Glomerular visceral epithelial cell (primary cell): ENCODE data around the gene ARID3A.

Source experiments
- DNase-seq: peaks from one replicate; pipeline ENCODE4 v3.0.0-alpha.2; 2016; ENCODE audit errors: extremely low spot score

ARID3A gene

GRCh38 chr19:988081-988480 is 62.2 kb downstream of the ARID3A start:
- DNase-seq, result no peak

DNA sequence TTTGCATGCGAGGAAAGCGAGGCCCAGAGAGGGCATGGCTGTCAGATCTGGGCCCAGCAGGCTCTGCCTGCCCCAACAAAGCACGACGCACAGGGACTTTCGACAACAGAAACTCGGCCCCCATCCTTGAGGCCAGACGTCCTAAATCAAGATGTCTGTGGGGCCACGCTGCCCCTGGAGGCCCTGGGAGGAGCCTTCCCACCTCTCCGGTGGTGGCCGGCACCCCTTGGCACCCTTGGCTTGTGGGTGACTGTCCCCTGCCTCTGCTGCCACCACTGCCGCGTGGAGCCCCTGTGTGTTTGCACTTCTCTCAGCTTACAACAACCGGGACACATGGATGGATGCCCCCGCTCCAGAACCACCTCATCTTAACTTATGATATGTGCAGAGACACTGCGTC is 62.7 kb downstream of the ARID3A start:
- no peak for DNase-seq

- no peak for DNase-seq
These were observed 63.7 kb downstream of the ARID3A start for GRCh38 chr19:989381-990081.

DNA sequence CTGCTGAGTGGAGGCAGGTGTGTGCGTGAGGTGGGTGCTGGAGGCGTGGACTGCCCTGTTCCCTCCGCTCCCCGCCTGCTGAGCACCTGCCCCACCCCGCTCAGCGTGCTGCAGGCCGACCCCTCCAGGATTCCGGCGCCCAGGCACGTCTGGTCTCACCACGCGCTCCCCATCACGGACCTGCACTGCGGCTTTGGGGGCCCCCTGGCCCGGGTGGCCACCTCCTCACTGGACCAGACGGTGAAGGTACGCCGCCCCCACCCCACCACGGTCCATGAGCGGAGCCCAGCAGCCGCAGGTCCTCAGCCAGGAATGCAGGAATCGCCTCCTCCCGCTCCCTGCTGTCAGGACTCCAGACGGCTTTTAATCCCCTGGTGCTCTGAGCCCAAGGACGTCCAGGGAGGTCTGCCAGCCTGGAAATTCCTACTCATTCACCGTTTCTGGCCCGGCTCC is 64.3 kb downstream of the ARID3A start:
- DNase-seq, result no peak

GRCh38 chr19:990746-991145 is 64.9 kb downstream of the ARID3A start:
- DNase-seq, result no peak

DNA sequence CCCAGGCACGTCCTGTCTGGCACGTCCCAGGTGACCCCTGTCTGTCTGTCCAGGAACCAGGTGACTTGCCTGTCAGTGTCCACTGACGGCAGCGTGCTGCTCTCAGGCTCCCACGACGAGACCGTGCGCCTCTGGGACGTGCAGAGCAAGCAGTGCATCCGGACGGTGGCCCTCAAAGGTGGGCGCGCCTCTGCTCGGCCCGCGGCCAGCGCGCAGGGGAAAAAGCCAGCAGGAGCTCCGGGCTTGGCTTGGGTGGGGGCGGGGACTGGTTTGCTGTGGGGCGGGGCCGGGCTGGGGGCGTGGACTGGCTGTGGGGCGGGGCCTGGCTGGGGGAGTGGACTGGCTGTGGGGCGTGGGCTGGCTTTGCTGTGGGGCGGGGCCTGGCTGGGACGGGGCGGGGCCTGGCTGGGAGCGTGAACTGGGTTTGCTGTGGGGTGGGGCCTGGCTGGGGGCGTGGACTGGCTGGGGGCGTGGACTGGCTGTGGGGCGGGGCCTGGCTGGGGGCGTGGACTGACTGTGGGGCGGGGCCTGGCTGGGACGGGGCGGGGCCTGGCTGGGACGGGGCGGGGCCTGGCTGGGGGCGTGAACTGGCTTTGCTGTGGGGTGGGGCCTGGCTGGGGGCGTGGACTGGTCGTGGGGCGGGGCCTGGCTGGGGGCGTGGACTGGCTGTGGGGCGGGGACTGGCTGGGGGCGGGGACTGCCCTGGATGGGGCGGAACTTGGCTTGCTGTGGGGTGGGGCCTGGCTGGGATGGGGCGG is 65.5 kb downstream of the ARID3A start:
- peak; percentile 51 for DNase-seq

DNA sequence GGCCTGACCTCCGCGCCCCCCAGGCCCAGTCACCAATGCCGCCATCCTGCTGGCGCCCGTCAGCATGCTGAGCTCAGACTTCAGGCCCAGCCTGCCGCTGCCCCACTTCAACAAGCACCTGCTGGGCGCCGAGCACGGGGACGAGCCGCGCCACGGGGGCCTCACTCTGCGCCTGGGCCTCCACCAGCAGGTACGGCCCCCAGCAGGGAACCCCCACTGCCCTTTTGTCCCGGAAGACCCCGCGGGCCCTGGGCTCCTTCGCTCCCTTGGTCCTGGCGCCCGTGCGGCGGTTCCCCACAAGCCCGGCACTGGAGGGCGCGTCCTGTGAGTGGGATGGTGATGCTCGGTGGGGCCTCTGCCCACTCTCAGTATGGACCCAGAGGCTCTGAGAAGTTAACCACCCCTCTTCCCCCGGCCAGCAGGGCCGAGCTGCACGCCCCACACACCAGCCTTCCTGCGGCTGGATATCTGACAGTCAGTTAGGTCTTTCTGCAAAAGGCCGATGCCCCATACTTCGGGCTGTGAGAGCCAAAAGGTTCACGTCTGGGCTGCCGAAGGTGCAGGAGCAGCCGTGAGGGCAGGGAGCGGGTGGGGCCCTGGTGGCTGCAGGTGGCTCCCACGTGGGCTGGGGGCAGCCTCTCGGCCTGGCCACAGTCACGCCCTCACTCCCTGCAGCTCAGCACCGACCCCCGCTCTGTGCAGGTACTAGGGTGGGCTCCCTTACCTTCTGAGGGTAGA is 66.3 kb downstream of the ARID3A start:
- no peak for DNase-seq

DNA sequence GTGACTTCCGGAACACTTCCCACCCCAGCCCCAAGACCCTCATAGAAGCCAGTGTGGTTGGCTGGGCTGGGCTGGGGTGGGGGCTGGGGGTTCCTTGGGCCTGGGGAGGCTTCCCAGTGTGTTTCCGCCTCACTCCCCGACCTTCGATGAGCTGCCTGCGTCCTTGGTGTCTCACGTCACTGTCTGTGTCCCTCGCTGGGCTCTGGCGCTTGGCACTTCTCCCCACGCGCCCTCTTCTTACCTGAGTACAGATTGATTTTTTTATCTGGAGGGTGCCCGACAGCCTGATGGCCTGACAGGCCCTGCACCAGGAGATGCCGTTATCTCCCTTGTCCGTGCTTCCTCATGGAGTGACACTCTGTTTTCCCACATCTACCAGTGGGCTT is 66.8 kb downstream of the ARID3A start:
- DNase-seq, result no peak

DNA sequence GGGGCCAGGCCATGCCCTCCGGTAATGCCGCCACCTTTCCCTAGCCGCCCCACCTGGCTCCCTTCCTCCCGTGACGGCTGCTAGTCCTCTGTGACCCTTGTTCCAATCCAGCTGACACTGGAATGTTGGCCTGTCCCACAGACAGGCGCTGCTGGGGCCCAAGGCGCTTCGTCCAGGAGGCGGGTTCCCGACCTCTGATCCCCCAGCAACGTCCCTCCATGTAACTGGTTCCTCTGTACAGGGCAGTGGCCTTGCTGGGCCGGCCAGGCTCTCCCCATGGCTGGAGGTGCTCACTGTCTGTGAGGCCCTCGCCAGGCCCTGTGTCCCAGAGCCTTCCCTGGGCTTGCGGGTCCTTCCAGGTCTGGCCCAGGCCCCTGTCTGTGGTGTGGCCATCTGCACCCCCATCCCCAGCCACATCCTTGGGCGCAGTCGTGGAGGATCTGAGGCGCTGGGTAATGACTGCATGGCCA is 67.6 kb downstream of the ARID3A start:
- DNase-seq, result no peak

- DNase-seq, result no peak
These were observed 68.1 kb downstream of the ARID3A start for GRCh38 chr19:993831-994393.

GRCh38 chr19:994516-994915 is 68.7 kb downstream of the ARID3A start:
- no peak for DNase-seq

DNA sequence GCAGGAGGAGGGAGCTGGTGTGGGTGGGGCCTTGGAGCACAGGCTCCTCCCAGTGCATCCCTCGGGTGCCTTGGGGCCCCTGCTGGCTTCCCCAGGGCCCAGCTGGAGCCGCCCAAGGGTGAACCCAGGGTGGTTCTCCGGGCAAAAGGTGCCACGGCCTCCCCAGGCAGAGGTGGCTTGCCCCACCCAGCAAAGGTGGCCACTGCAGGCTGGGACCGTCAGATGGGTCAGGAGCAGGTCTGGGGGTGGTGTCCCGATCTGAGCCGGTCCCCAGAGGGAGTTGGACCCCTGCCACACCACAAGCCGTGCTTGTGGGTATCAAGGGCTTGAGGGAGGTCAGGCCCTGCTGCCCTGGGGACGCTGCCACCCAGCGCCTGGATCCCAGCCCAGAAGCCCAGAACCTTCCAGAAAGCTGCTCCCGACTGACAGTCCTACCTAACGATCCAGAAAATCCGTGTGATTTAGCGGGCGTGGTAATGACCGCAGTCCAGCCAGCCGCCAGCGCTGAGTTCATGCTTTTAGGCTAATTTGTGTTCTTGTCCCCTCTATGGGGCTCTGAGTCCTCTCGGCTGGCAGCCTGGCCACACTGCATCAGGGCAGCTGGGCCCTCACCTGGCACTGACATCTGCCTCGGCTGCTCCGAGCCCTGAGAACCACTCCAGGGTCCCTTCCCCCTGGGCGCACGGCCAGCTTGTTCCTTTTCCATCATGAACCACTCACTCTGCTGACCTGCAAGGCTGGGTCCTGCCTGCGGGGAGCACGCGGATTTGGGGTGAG is 69.4 kb downstream of the ARID3A start:
- DNase-seq, result peak; percentile 97

- DNase-seq, result peak; percentile 70
These were observed 70.4 kb downstream of the ARID3A start for GRCh38 chr19:996051-996838.

DNA sequence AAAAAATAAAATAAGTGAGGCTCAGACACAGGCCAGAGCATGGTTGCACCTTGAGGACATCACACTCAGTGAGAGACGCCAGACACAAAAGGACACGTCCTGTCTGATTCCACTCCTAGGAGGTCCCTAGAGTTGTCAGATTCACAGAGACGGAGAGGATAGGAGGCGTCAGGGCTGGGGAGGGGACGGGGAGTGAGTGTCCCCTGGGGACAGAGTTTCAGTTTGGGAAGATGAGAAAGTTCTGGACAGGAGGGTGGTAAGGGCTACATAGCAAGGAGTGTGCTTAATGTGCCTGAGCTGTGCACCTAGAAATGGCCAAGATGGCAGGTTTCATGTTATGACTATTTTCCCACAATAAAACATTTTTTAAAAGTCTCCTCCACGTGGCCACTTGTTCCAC is 72.2 kb downstream of the ARID3A start:
- no peak for DNase-seq

- DNase-seq, result no peak
These were observed 73.5 kb downstream of the ARID3A start for GRCh38 chr19:999379-999719.

DNA sequence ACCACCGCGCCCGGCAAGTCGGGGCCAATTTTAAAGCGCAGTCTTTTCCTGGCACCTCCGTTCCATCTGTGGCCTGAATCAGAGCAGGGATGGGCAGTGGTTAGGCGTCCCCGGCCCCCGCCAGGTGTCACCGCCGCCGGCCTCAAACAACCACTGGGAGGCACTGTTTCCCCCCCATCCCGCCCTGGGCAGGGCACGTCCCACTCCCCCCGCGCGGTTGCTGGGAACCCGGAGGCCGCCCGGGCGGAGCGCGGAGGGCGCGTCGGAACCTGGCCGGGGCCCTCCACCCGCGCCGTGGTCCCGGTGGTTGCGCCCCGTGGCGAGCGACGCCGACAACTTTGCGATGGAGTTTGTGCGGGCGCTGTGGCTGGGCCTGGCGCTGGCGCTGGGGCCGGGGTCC is 74.3 kb downstream of the ARID3A start, which contains the start of gene GRIN3B:
Gene GRIN3B (plus strand): TSS at position 325 of the 400 bp plus-strand sequence. CDS start 19 bp downstream, at position 344.
- DNase-seq, result peak; percentile 37

DNA sequence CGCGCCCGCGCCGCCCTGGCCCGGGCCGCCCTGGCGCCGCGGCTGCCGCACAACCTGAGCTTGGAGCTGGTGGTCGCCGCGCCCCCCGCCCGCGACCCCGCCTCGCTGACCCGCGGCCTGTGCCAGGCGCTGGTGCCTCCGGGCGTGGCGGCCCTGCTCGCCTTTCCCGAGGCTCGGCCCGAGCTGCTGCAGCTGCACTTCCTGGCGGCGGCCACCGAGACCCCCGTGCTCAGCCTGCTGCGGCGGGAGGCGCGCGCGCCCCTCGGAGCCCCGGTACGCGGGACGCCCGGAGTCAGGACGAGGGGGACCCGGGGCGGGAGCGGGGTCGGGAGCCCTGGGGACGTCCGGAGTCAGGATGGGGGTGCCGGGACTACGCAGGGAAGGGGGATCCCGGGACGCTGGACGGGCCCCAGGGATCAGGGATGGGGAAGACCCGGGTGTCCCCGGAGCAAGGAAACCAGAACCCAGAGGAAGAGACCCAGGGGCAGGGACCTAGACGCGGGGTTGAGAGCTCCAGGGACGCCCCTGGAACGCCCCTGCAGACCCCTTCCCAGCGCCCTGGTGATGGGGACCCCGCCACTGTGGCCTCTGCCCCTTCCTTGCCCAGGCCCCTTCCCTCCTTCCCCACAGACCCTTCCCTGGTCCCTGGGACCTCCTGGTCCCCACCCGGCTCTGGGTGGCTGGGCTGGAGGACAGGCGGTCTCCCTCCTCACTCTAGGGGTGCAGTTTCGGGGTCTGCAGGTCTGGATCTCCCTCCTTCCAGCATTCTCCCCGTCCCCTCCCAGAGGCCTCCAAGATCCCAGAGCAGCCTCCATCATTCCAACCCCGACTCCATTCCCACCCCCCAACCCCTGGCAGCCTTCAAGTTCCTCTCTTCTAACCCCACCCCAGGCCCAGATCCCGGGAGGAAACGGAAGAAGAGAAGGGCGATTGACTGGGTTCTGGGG is 75.0 kb downstream of the ARID3A start:
- DNase-seq, result no peak

- peak; percentile 53 for DNase-seq
These were observed 75.8 kb downstream of the ARID3A start for GRCh38 chr19:1001538-1002166.

GRCh38 chr19:1002600-1002999 is 76.8 kb downstream of the ARID3A start:
- DNase-seq, result no peak
